ENCODE results near the gene VWC2. TPM values are rescaled to one million over a fixed set of nuclear protein-coding genes. Genes with fewer than 3 reads are reported as not detected.

The VWC2 gene
- total and polyA plus RNA-seq, 2 of the 8 experiments (the other 6 are each of a cell fraction or from before 2014, with no cell fraction given) = 0.24 to 0.30 TPM

- Histone ChIP-seq H2BK120ac (replicated peaks; ENCODE audit: low read depth, low read length) (no peak overlapping the region), H4K5ac (ENCODE audit: insufficient read length, low read depth, low read length) (no peak overlapping the region), H3K27me3 (replicated peaks in 1 of 4; ENCODE audit: control insufficient read depth in 3 of 4, extremely low read depth in 1 of 4, insufficient read depth in 3 of 4, low read length in 3 of 4) (no peaks in the 10 kb centered on the region), H3K4ac (replicated peaks; ENCODE audit: insufficient read length, low read depth, low read length) (no peak overlapping the region), H3K4me3 (ENCODE audit: extremely low read depth in 1 of 4, insufficient read depth in 2 of 4, low read depth in 3 of 4, low read length in 4 of 4) (no peak overlapping the region), H2AFZ (ENCODE audit: low read length) (no peak overlapping the region), H3K79me1 (ENCODE audit: low read depth, low read length) (no peaks in the 10 kb centered on the region), H3K27ac (ENCODE audit: low read depth, low read length) (no peak overlapping the region), H3K23me2 (ENCODE audit: low read depth, low read length) (no peaks in the 10 kb centered on the region), H2BK20ac (ENCODE audit: low read length) (no peak overlapping the region), H4K8ac (ENCODE audit: extremely low read depth, insufficient read depth, low read length) (no peak overlapping the region), H3K79me2 (ENCODE audit: control insufficient read depth in 1 of 2, insufficient read depth in 2 of 2, low read length in 2 of 2) (no peaks in the 10 kb centered on the region), H3K36me3 (ENCODE audit: control insufficient read depth in 2 of 4, insufficient read depth in 4 of 4, low read length in 3 of 4) (no peaks in the 10 kb centered on the region), H3K4me1 (replicated peaks in 1 of 4; ENCODE audit: control insufficient read depth in 3 of 4, insufficient read depth in 4 of 4, low read length in 3 of 4) (peaks cover 0 to 4% (median 1%) of the 10 kb centered on the region in 4 experiments; a peak in 2 of 7 replicates), H3K9me3 (ENCODE audit: insufficient read depth in 2 of 2, low read depth in 1 of 2, low read length in 1 of 2) (no peaks in the 10 kb centered on the region), H3K18ac (ENCODE audit: extremely low read depth, low read length) (no peak overlapping the region), H2BK5ac (ENCODE audit: low read depth, low read length) (no peak overlapping the region), H3K9ac (replicated peaks in 1 of 4; ENCODE audit: extremely low read depth in 1 of 4, low read depth in 3 of 4, low read length in 3 of 4) (no peak overlapping the region), H2BK15ac (ENCODE audit: low read length) (no peak overlapping the region), H2AK5ac (ENCODE audit: low read depth, low read length) (no peak overlapping the region), H3K4me2 (ENCODE audit: insufficient read depth in 1 of 2, low read depth in 2 of 2, low read length in 2 of 2) (no peak overlapping the region), H2BK12ac (ENCODE audit: low read depth, low read length) (no peak overlapping the region), H3K56ac (replicated peaks; ENCODE audit: insufficient read length, low read depth, low read length) (no peak overlapping the region), H3K23ac (ENCODE audit: insufficient read length) (no peak overlapping the region), H3K14ac (ENCODE audit: insufficient read length) (no peak overlapping the region), H4K91ac (replicated peaks; ENCODE audit: insufficient read length, low read length) (no peak overlapping the region), H4K20me1 (replicated peaks in 1 of 2; ENCODE audit: control insufficient read depth in 1 of 2, insufficient read depth in 2 of 2, low read length in 2 of 2) (no peaks in the 10 kb centered on the region)
- ChIA-PET CTCF (ENCODE audit: partially characterized antibody) (interaction anchor here (1.7 kb wide), 1 partner anchor 14 kb away, joined by 6 read pairs; no protein-coding TSS in a partner anchor), POLR2A (ENCODE audit: partially characterized antibody) (no interaction called here)
- DNase-seq (ENCODE audit: low read depth in 1 of 2, low spot score in 2 of 2) = no peak
- 89% methylated on average over 3 of the region's 3 CpGs; no CpG with 5 or more reads in 1 of the 2 experiments for WGBS, 2 experiments (ENCODE audit: extremely low coverage in 1 of 2, insufficient coverage in 1 of 2, insufficient read length in 1 of 2, insufficient replicate concordance in 2 of 2, low coverage in 1 of 2, low lambda C conversion rate in 2 of 2, missing lambda C conversion rate in 1 of 2)
- FAIRE-seq = no peak
- TF ChIP-seq KDM4A (IDR thresholded peaks at IDR 0.05; ENCODE audit: low read depth, low read length, severe bottlenecking) (no peak), NANOG (IDR thresholded peaks at IDR 0.05; ENCODE audit: insufficient read depth, low read depth, low read length, poor library complexity, severe bottlenecking) (no peak), EGR1 (IDR thresholded peaks at IDR 0.05; ENCODE audit: borderline replicate concordance, low read depth, low read length) (no peak), SP1 (IDR thresholded peaks at IDR 0.05; ENCODE audit: low read depth, low read length) (no peak), CBX5 (IDR thresholded peaks at IDR 0.05; ENCODE audit: low read depth, low read length) (no peak), JUND (IDR thresholded peaks at IDR 0.05; ENCODE audit: low read length) (no peak), EP300 (IDR thresholded peaks at IDR 0.05; ENCODE audit: borderline replicate concordance in 1 of 2, low read depth in 2 of 2, low read length in 2 of 2) (no peak), RAD21 (IDR thresholded peaks at IDR 0.05 in 1 of 2, conservative IDR thresholded peaks at IDR 0.05 in 1 of 2; ENCODE audit: low read depth in 2 of 2, low read length in 2 of 2) (no peak), USF2 (IDR thresholded peaks at IDR 0.05; ENCODE audit: low read length) (no peak), POLR2AphosphoS5 (IDR thresholded peaks at IDR 0.05; ENCODE audit: low read depth, low read length) (no peak), SP2 (IDR thresholded peaks at IDR 0.05; ENCODE audit: low read length) (no peak), CEBPB (IDR thresholded peaks at IDR 0.05; ENCODE audit: low read depth, low read length) (no peak), CTBP2 (IDR thresholded peaks at IDR 0.05; ENCODE audit: borderline replicate concordance, insufficient read depth, insufficient read length, low read length) (no peak)
These were observed 50.1 kb downstream of the VWC2 start for GRCh38 chr7:49823566-49823965.

Measured in H1 (cell line).